GM18951 (cell line): ENCODE results near the gene EGFR.
"Not testable (repeated sequence)": the region's sequence is repeated elsewhere in the genome, so short reads cannot be mapped to it uniquely, and the experiment has no call there.

Experiments
- POLR2A ChIP-seq: IDR thresholded peaks from 4 replicates; pipeline ENCODE4 v1.6.1; 2011; ENCODE audit warnings: mild to moderate bottlenecking; ENCODE audit not compliant: insufficient read length, insufficient read depth; ENCODE audit errors: extremely low read depth
- in situ Hi-C: fragments of 300-500 bp; cut with MboI; formaldehyde crosslinking; loops from one replicate; pipeline ENCODE4 v1.12.0; 2022; ENCODE audit warnings: low sequenced_read_pairs, mixed read lengths, inconsistent platforms; ENCODE audit not compliant: unreplicated experiment

EGFR gene

DNA sequence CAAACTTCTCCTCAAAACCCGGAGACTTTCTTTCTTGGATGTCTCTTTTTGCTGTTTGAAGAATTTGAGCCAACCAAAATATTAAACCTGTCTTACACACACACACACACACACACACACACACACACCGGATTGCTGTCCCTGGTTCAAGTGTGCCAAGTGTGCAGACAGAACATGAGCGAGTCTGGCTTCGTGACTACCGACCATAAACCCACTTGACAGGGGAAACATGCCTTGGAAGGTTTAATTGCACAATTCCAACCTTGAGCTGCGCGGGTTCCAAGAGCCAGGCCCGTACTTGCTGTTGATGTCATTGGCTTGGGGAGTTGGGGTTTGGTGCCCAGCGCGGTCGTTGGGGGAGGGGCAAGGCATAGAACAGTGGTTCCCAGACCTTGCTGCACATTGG, 1.7 kb downstream of the EGFR start:
- in situ Hi-C loops = no loop called here
- TF ChIP-seq POLR2A = no peak

DNA sequence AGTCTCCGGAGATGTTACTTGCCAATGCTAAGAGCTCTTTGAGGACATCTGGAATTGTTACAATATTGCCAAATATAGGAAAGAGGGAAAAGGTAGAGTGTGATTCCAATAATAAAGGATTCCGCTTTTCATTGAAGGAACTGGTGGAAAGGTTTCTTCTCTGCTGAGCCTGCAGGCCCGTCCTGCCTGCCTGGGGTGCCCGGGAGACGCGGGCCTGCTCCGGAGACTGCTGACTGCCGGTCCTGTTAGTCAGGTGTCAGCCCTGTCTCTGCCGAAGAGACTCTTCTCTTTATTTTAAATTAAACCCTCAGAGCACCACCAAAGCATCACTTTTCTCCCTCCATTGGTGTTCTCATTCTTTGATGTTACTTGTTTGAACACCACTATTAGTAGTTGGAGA, 2.2 kb downstream of the EGFR start:
- no peak for TF ChIP-seq POLR2A
- in situ Hi-C loops = no loop called here

DNA sequence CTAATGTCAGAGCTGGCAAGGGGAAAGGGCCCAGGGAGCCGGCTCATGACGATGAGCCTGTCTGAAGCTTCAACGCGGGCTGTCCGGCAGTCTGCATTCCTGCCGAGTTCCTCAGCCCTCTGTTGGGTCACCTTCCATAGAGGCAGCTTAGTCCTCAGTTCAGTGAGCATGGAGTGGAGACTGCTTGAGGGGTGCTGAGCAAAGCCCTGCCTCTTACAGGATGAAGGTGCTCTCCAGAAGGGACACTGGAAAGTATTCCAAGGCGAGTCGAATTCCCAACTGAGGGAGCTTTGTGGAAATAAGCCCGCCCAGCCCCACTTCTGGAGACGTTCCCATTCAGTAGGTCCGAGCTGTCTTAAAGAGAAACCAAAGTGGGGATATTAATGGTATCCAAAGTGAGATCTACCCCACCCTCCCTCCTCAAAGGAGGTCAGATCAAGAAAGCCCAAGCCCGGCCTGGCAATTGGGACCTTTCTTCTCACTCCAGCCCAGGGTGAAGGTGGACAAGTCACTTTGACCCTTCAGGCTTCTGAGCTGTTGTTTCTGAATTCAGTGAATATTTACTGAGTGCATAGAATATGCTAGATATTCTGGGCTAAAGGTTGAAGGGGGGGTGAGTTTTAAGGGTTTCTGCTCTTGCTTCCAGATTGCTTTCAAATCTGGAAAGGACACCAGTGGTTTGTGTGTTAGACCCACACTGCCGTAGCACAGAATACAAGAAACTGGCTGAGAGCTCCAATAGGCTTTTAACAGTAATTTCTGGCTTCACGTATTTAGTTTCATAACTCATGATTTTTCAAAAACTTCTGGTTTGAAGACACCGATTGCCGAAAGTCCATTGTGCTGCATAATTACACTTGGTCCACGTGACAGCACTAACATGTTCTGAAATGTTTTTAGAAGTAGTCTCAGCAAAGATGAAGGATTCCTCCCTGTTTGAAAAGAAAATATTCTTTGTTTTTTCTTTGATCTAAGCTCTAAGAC, 3.5 kb downstream of the EGFR start:
- in situ Hi-C loops = no loop called here
- TF ChIP-seq POLR2A = no peak

DNA sequence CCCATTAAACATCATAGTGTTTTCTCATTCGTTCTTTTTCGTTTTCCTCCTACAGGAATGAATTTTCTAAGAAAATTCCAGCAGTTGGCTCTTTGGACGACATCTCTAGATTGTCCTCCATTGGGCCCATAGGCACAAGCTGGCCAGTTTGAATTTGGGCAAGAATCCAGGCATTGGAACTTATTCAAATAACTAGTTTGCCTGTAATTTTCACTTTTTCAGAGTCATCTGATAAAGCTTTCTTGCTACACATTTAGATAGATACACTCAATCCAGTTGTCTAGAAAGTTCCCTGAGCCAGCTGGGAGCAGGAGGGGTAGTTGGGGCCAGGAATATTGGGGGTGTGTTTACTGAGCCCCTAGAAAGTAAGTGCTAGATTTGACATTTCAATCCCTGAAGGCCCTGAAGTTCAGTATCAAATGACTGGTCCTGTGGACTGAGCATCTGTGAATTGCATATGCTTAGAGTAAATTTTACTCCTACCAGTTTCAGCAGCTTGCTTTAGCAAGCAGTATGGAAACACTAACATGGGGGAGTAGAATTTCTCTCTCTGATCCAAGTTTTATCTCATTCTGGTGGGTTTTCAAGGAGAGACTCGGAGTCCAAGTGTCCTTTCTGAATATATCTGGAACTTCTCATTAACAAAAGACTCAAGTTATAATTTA, 5.2 kb downstream of the EGFR start:
- in situ Hi-C loops = no loop called here
- TF ChIP-seq POLR2A = no peak

DNA sequence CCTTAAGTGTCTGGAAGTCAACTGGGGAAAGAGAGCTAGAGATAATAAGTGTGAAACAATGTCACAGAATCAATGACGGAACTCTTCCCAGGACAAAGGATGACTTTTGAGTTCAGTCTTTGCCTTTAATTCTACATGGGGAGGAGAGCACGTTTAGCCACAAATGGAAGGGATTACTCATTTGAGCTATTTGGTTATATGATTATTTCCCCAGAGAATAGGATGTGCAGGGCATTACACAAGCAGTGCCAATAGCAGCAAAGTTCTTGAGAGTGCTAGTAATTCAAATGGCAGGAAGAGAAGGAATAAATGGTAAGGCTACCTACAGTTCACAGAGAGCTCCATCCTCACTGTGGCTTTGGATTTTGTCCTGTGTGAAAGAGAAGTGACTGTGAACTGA, 6.0 kb downstream of the EGFR start:
- TF ChIP-seq POLR2A = no peak
- in situ Hi-C loops = no loop called here

DNA sequence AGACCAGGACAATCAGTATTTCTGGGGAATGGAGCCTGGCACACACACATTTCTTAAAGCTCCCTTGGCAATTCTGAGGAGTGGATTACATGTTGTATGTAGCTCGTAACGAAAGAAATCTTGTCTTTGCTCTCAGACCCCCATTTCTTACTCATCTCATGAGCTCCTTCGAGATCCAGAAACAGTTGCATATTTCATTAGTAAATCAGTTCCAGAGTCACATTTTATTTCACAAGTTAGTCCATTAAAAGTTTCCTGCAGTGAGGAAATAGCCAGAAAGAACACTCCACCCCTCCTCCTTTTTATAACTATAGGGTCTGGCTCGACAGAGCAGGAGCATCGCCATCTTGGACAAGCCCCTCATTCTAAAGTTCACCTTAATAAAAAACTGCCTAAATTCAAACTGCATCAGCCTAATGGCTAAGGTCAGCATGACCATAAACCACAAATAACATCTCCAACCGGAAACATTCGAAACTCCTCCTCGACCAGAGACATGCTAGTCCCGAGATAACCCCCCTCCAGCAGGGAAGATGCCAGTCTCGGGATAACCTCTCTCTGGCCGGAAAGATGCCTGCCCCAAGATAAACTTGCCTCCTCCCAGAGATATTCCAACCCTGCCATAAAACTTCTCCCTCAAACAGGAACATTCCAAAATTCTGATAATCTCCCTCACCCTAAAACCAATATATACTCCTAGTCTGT, 7.4 kb downstream of the EGFR start:
- in situ Hi-C loops = no loop called here
- TF ChIP-seq POLR2A = no peak

DNA sequence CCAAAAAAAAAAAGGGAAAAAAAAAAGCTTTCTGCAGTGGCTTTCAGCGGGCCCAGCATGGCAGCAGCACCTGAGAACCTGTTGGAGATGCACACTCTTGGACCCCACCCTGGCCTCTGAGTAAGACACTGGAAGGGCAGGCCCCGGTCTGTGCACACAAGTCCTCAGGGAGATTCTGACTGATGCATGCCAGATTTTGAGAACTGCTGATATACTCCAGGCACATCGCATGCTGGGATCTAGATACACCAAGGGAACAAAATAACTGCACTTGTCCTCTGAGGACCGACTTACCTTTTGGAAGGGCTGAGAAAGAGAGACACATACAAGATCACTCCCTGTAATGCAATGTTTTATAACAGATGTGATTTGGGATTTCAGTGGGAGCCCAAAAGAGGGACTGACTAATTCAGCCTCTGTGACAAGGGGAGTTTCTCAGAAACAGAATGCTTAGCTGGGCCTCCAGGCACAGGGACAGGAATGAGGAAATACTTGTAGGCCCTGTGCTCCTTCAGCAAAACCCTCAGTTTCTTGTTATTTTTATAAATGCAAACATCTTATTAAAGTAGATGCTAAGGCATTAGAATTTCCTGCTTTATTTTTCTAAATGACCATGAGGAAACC, 8.2 kb downstream of the EGFR start:
- no peak for TF ChIP-seq POLR2A
- in situ Hi-C loops = no loop called here

DNA sequence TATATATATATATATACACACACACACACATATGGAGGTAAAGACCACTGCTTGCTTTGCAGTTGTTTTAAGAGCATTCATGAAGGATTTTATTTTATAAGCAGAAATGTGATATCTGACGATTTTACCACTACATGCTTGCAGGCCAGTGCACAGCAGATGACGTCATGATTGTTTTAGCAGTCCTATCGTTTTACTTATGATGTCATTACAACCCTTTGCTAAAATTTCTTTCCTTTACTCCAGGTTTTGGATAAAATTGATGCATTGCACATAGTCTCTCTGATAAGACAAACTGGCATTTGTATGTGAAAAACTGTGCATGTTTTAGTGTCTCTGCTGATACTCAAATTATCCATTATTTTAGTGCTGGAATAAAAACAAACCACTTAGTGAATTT, 9.2 kb downstream of the EGFR start:
- in situ Hi-C loops = no loop called here
- TF ChIP-seq POLR2A = no peak

DNA sequence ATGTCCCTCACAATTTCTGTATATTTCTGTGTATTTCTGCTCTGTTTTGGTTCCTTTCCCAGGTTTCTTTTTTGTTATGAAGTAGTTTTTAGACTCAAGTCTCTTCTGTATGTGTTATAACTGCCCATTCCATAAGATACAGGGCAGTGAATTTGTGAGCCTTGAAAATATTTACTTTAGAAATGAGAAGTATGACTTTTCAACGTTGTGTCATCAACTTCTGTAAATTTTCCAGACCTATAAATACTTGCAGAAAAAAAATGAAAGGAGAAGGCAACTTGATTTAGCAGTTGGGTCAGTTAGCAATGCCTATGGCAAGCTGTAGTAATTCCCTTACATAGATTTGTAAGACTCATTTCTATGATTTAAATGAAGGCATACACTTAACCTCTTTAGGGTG, 11.5 kb downstream of the EGFR start:
- TF ChIP-seq POLR2A = no peak
- in situ Hi-C loops = no loop called here

DNA sequence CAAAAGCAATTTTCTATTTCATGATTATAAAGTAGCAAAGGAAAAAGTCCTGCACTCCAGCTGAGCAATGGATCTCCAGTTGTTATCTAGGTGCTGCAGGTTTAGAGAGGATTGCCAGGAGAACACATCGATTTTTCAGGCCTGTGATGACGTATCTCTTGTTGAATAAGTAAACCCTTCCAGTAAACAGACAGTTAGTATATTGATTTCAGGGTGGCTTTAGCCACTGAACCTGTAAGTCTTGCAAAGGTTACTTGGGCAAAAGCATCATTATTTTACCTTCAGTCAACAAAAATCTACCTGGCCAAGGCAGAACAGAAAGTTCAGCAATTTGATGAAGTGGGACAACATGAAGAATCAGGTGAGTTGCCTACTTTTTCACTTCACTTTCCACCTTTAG, 12.3 kb downstream of the EGFR start:
- in situ Hi-C loops = no loop called here
- TF ChIP-seq POLR2A = no peak

DNA sequence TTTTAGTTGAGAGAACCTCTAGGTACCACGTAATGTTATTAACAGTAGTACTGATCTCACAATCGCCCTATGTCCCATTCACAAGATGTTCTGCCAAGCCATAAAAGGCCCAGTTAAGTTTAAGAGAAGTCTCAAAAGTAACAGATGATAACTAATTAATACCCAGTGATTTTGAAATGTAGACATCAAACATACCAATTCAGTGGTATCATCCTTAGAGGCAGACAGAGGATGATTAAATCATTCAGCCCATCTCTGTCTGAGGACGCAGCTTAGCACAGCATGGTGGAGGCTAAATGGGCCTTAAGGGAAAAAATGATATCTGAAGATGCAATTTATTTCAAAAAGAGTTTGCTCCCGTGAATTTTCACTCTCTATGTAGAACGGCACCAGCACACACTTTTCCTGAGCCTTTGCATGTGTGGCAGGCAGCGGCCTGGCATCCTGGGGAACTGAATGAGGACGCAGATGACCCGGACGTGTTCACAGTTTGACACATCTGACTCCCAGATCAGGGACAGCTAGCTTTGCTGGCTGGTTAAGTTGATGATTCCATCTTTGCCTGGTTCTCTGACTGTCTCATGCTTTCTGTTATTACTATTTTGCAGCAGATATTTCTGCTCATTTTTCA, 13.4 kb downstream of the EGFR start:
- no peak for TF ChIP-seq POLR2A
- in situ Hi-C loops = no loop called here

DNA sequence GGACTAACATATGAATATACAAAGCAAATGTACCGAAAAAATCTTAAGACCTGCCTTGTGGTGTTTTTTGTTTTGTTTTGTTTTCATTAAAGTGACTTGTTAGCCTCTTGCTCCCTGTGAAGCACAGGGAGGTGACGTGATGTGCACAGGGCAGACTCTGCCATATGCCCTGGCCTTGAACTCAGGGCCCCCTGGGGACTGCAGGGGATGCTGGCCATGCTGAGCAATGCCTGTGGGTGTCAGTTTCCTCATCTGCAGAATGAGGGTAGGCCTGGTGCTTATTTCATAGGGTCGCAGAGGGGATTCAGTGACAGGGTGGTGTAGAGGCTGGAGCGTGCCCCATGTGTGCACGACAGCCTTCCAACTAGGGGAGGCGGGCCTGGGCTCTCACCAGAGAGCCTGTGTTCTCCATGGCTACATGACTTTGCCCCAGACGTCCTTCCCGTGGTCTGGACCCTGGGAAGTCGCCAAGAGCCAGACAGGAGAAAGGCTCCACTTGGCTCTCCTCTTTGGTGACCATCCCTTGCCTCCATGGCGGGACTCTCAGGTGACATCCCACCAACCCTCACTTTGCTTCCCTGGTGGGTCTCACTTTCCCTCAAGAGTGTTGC, 14.5 kb downstream of the EGFR start:
- no peak for TF ChIP-seq POLR2A
- in situ Hi-C loops = no loop called here

DNA sequence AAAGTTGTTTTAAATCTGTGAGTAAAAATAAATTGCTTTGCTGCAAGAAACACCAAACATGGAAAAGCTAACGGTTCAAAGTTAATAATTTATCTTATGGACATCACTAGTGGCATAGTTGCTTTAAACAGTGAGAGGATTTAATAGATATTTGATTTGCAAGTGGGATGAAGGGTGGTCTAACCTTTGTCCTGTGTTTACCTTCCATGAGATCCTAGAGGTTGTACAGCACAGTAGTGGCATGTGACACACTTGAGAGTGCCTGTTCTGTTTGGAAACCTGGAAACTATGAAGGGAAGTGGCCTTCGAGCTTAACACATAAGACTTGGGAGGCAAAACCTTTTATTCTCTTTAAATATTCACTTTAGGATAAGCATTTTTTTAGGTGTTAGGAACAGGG, 16.0 kb downstream of the EGFR start:
- in situ Hi-C loops = no loop called here

DNA sequence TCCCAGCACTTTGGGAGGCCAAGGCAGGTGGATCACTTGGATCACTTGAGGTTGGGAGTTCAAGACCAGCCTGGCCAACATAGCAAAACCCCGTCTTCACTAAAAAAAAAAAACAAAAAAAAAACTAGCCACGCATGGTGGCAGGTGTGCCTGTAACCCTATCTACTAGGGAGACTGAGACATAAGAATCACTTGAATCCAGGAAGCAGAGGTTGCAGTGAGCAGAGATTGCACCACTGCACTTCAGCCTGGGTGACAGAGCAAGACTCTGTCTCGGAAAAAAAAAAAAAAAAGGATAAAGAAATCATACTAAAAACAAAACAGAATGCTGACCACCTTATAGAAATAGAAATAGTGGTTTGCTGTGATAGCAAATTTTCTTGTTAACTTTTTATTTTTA, 16.6 kb downstream of the EGFR start:
- in situ Hi-C loops = not testable (repeated sequence)

More for the DNA sequence above, 16.0 kb downstream of the EGFR start:
- TF ChIP-seq POLR2A = no peak
